GM23338 (cell line): Measurements from ENCODE around the gene CAD. TPM values are rescaled to one million over a fixed set of nuclear protein-coding genes. Genes with fewer than 3 reads are reported as not detected.

Experiments
- ATAC-seq: fragments of 200-7000 bp; cut with Tn5 transposase; 3 replicates; pipeline ENCODE4 v1.9.1; 2020
- DNase-seq: peaks from one replicate; pipeline ENCODE4 v3.0.0-alpha.2; 2015; ENCODE audit warnings: low spot score
- H2AFZ ChIP-seq: fragments of 200-600 bp; sonication (generic); 2 replicates; pipeline ENCODE4 v1.8.0; 2016; ENCODE audit warnings: antibody characterized with exemption, mild to moderate bottlenecking, moderate library complexity
- H3F3A ChIP-seq: fragments of 200-600 bp; sonication (generic); replicated peaks from 2 replicates; pipeline ENCODE4 v1.8.0; 2017; ENCODE audit warnings: antibody characterized with exemption, mixed run types, low read depth
- H3K27ac ChIP-seq: fragments of 200-600 bp; sonication (generic); 2 replicates; pipeline ENCODE4 v1.6.1; 2016; ENCODE audit warnings: low read depth
- H3K27me3 ChIP-seq: fragments of 200-600 bp; sonication (generic); 2 replicates; pipeline ENCODE4 v1.8.0; 2016; ENCODE audit warnings: mild to moderate bottlenecking, mixed run types, moderate library complexity; ENCODE audit not compliant: insufficient read depth
- H3K36me3 ChIP-seq: fragments of 200-600 bp; sonication (generic); 2 replicates; pipeline ENCODE4 v1.8.0; 2016; ENCODE audit warnings: mild to moderate bottlenecking; ENCODE audit not compliant: insufficient read depth
- H3K4me1 ChIP-seq: fragments of 200-600 bp; sonication (generic); 2 replicates; pipeline ENCODE4 v1.8.0; 2016; ENCODE audit warnings: mild to moderate bottlenecking, moderate library complexity; ENCODE audit not compliant: insufficient read depth
- H3K4me2 ChIP-seq: fragments of 200-600 bp; sonication (generic); 2 replicates; pipeline ENCODE4 v1.7.1; 2017; ENCODE audit warnings: mixed run types
- H3K4me3 ChIP-seq: fragments of 200-600 bp; sonication (generic); 2 replicates; pipeline ENCODE4 v1.6.1; 2016; ENCODE audit warnings: mixed run types
- H3K79me2 ChIP-seq: fragments of 200-600 bp; sonication (generic); replicated peaks from 2 replicates; pipeline ENCODE4 v1.8.0; 2017; ENCODE audit warnings: mild to moderate bottlenecking; ENCODE audit not compliant: insufficient read depth
- H3K9me2 ChIP-seq: fragments of 200-600 bp; sonication (generic); 2 replicates; pipeline ENCODE4 v1.8.0; 2017; ENCODE audit not compliant: insufficient read depth
- H4K20me1 ChIP-seq: fragments of 200-600 bp; sonication (generic); replicated peaks from 2 replicates; pipeline ENCODE4 v1.8.0; 2017; ENCODE audit warnings: mild to moderate bottlenecking; ENCODE audit not compliant: insufficient read depth
- H3K27ac Mint-ChIP-seq: 2 replicates; pipeline ENCODE4 v1.8.0; 2020; ENCODE audit warnings: inconsistent platforms, mild to moderate bottlenecking, moderate library complexity, mixed read lengths
- H3K27me3 Mint-ChIP-seq: 3 replicates; pipeline ENCODE4 v1.8.0; 2022; ENCODE audit warnings: low read depth, mild to moderate bottlenecking, moderate library complexity, mixed read lengths, inconsistent platforms; ENCODE audit not compliant: insufficient read depth, poor library complexity
- H3K36me3 Mint-ChIP-seq: 3 replicates; pipeline ENCODE4 v1.8.0; 2021; ENCODE audit warnings: low read depth, mild to moderate bottlenecking, inconsistent platforms, moderate library complexity, mixed read lengths
- H3K4me1 Mint-ChIP-seq: 3 replicates; pipeline ENCODE4 v1.8.0; 2020; ENCODE audit warnings: mild to moderate bottlenecking, inconsistent platforms, mixed read lengths
- H3K4me3 Mint-ChIP-seq: 3 replicates; pipeline ENCODE4 v1.8.0; 2021; ENCODE audit warnings: moderate library complexity, mild to moderate bottlenecking, inconsistent platforms, mixed read lengths
- H3K9me3 Mint-ChIP-seq: 3 replicates; pipeline ENCODE4 v1.8.0; 2020; ENCODE audit warnings: moderate library complexity, mild to moderate bottlenecking, inconsistent platforms, mixed read lengths
- CREB1 ChIP-seq: fragments of 250-450 bp; sonication (Bioruptor Pico); IDR thresholded peaks from 2 replicates; pipeline ENCODE4 v1.5.0; 2020; ENCODE audit warnings: low read depth, mild to moderate bottlenecking, moderate library complexity
- CTCF ChIP-seq, 2 experiments: fragments of 200-600 bp in 1 of 2; sonication (generic) in 1 of 2; conservative IDR thresholded peaks; 2 replicates each; pipeline versions ENCODE4 v1.5.1 to v1.6.1; 2016 to 2017; ENCODE audit warnings: antibody characterized with exemption in 2 of 2, low read depth in 2 of 2, mild to moderate bottlenecking in 2 of 2, moderate library complexity in 1 of 2
- ETS1 ChIP-seq: IDR thresholded peaks from 2 replicates; pipeline ENCODE4 v1.6.1; 2016; ENCODE audit warnings: antibody characterized with exemption
- EZH2 ChIP-seq: fragments of 200-600 bp; sonication (generic); IDR thresholded peaks from one replicate; pipeline ENCODE4 v1.8.0; 2017; ENCODE audit warnings: antibody characterized with exemption, mild to moderate bottlenecking, low read depth; ENCODE audit not compliant: unreplicated experiment
- EZH2phosphoT487 ChIP-seq: fragments of 200-600 bp; sonication (generic); IDR thresholded peaks from one replicate; pipeline ENCODE4 v1.8.1; 2018; ENCODE audit warnings: antibody characterized with exemption; ENCODE audit not compliant: unreplicated experiment
- JUNB ChIP-seq: IDR thresholded peaks from one replicate; pipeline ENCODE4 v1.6.1; 2016; ENCODE audit warnings: antibody characterized with exemption; ENCODE audit not compliant: unreplicated experiment
- NANOG ChIP-seq: IDR thresholded peaks from 2 replicates; pipeline ENCODE4 v1.6.1; 2016; ENCODE audit warnings: antibody characterized with exemption, borderline replicate concordance
- POLR2AphosphoS5 ChIP-seq: IDR thresholded peaks from 2 replicates; pipeline ENCODE4 v1.6.1; 2016; ENCODE audit warnings: antibody characterized with exemption, low read depth
- REST ChIP-seq: IDR thresholded peaks from one replicate; pipeline ENCODE4 v1.6.1; 2018; ENCODE audit warnings: antibody characterized with exemption; ENCODE audit not compliant: unreplicated experiment
- ZNF114 ChIP-seq: fragments of 250-450 bp; sonication (Bioruptor Pico); IDR thresholded peaks from 2 replicates; pipeline ENCODE4 v1.5.0; 2020; ENCODE audit warnings: mild to moderate bottlenecking, moderate library complexity
- ZNF331 ChIP-seq: fragments of 250-450 bp; sonication (Bioruptor Pico); IDR thresholded peaks from 2 replicates; pipeline ENCODE4 v1.5.0; 2020; ENCODE audit warnings: low read depth, mild to moderate bottlenecking, moderate library complexity
- ZNF462 ChIP-seq: fragments of 250-450 bp; sonication (Bioruptor Pico); IDR thresholded peaks from 2 replicates; pipeline ENCODE4 v1.5.0; 2020; ENCODE audit warnings: mild to moderate bottlenecking, moderate library complexity
- polyA plus RNA-seq: library from polyadenylated mRNA; unstranded; fragments of >200 nt; fragmentation: Nextera tagmentation; extraction: Ambion mirVana; gene quantifications from 2 replicates; pipeline ENCODE4 v1.2.1, GENCODE V29; 2016
- total RNA-seq: library from RNA; depleted of rRNA; stranded (reverse); fragments of >200 nt; shearing (Covaris generic); gene quantifications from 2 replicates; pipeline ENCODE4 v1.2.3, GENCODE V29; 2014

Gene CAD
- total and polyA plus RNA-seq, 2 experiments from 2014 or later, result 38.1 to 147 TPM

GRCh38 chr2:27288610-27289009 lies 71.4 kb downstream of the CAD start:
- DNase-seq (no peak), ATAC-seq (no peak)
- H3K27ac ChIP-seq, result no peak overlapping the region
- no peaks in the 10 kb centered on the region for H3K36me3 ChIP-seq
- no peaks in the 10 kb centered on the region for H3K27me3 ChIP-seq
- Mint-ChIP-seq H3K9me3 (no peaks in the 10 kb centered on the region), H3K27ac (no peak overlapping the region), H3K4me3 (no peak overlapping the region), H3K4me1 (peaks cover 31% of the 10 kb centered on the region), H3K27me3 (peaks cover 2% of the 10 kb centered on the region), H3K36me3 (no peaks in the 10 kb centered on the region)
- H3K79me2 ChIP-seq, result no peaks in the 10 kb centered on the region
- H4K20me1 ChIP-seq, result no peaks in the 10 kb centered on the region
- no peak overlapping the region for H3K4me3 ChIP-seq
- peaks cover 4% of the 10 kb centered on the region; the same call in 1 of the 2 replicates for H3K9me2 ChIP-seq
- H3F3A ChIP-seq, result peaks cover 4% of the 10 kb centered on the region; the same call in 1 of the 2 replicates
- H3K4me2 ChIP-seq, result no peak overlapping the region
- TF ChIP-seq REST, result no peak
- no peak for TF ChIP-seq NANOG
- TF ChIP-seq ZNF331 (CRISPR knock-in tag), result no peak
- TF ChIP-seq ZNF114 (CRISPR knock-in tag), result no peak
- no peak for TF ChIP-seq ZNF462 (CRISPR knock-in tag)
- TF ChIP-seq POLR2AphosphoS5, result no peak
- no peak for TF ChIP-seq EZH2phosphoT487
- TF ChIP-seq ETS1, result no peak
- TF ChIP-seq CTCF (conservative IDR thresholded peaks at IDR 0.05; ENCODE audit: low read depth in 2 of 2), result no peak
- TF ChIP-seq EZH2, result no peak
- TF ChIP-seq CREB1 (CRISPR knock-in tag), result no peak
- no peak for TF ChIP-seq JUNB
- no peak overlapping the region for H2AFZ ChIP-seq
- peaks cover 15% of the 10 kb centered on the region for H3K4me1 ChIP-seq
